GM21447 (cell line): ENCODE measurements around the gene SPSB4.

Experiments
- ATAC-seq: cut with Tn5 transposase; IDR thresholded peaks from one replicate; pipeline ENCODE4 v1.9.1; 2021; ENCODE audit not compliant: unreplicated experiment

Gene SPSB4

DNA sequence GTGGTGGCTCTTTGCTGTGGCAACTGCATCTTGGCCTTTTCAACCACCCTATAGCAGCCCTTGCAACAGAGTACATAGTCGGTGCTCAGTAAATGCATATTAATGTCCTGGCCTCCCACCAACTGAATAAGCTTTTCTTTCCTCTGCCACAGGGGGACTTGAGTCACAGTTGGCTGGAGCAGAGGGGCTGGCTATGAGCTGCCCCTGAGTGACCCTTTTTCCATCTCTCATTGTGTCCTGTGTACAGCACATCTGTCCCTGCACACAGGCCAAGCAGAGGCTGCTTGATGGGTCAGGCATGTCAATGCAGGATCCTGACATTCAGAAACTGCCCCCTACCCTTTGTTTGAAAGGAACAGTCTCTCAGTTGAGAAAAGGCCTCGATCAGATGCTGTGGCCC lies 22.4 kb downstream of the SPSB4 start:
- no peak for ATAC-seq

DNA sequence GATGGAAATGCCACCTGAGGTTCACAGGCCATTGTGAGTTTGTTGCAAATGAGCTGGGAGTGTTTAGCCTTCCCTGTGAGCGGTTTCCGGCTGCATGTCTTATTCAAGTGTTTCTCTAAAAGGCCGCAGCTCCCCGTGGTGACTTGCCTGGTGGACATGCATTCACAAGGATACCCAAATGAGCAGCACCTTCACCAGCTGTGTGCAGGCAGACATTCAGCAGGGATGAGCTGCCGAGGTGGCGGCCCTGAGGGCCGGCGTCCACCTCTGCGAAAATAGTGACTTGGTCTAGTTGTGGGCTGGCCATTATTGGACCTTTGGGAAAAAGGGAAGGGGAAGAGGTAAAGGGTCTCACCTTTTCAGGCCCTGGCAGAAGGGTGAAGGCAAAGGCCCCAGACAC lies 23.4 kb downstream of the SPSB4 start:
- no peak for ATAC-seq

DNA sequence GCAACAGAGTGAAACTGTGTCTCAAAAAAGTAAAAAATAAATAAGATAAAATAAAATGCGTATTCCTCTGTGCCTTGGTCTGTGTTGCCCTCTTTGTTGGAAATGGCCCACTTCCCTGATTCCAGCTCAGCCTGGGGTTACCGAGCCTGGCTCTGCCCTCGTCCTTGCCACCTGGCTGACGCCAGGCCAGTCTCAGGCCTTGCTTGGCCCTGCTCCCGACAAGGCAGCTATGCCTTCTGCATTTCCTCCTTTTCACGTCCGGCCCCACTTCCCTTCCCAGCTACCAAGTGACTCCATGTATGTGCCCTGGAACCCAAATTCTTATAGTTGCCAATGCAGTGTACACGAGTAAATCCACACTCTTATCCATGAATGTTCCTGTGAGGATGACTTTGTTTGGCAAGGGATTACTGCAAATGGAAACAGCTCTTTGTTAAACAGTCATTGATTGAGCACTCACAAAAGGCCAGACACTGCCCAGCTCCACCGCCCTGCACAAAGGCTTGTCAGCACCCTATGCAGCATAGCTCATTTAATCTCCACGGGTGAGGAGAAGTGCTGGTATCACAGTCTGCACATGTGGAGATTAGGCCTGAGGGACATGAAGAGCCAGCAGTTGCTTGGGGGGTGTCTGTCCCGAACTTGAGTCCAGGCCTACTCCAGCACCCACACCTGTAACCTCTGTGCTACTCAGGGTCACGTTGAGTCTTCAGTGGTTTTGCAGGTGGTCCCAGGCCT lies 25.1 kb downstream of the SPSB4 start:
- ATAC-seq = no peak

DNA sequence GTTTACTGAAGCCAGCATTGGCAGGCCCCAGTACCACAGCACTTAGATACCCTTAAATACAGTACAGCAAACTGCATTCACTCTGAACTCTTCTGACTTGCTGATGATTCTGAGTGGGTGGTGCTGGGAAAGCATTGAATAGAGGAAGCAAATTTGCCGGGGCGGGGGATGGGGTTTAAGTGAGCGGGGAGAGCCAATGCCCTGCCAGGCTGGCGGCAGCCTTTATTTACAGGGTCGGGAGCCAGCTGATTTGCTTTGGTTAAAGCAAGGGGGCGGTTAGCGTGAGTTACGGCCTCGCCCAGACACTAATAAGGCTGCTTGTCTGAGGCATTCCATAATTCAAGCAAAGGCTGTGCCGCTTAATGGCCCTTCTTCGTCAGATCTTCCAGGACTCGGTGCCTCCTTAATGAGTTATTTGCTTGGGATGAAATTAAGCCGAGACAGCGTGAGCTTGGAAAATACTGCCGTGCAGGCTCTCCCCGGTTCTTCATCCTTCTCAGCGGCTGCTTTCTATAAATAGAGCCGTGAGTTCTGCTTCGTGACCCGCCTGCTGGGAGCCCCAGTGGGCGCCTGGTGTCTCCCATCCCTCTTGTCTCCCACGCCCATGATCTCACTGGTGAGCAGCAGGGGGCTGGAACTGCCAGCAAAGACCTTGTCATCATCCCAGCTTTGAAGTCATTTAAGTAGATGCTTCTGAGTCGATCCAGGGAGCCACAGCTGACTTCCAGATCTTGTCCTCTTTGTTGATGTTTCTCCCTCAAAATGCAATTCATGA lies 25.8 kb downstream of the SPSB4 start:
- ATAC-seq = no peak

DNA sequence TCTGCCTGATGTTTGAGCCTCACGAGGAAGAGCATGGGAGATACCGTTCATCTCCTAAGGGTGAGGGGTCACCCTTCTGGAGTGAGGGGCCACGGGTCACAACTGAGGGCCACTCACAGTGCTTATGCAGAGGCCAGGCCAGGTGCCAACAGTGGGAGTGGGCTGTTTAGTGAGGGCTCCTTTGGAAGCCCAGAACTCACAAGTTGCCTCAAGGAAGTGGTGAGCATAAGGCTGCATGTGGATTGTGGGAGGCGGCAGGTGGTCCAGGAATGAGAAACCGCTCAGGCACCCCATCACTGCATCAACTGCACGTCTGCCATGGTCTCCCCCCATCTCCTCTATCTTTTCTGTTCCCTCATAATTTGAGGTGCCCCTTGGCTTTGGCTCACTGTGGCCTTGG lies 26.5 kb downstream of the SPSB4 start:
- no peak for ATAC-seq

DNA sequence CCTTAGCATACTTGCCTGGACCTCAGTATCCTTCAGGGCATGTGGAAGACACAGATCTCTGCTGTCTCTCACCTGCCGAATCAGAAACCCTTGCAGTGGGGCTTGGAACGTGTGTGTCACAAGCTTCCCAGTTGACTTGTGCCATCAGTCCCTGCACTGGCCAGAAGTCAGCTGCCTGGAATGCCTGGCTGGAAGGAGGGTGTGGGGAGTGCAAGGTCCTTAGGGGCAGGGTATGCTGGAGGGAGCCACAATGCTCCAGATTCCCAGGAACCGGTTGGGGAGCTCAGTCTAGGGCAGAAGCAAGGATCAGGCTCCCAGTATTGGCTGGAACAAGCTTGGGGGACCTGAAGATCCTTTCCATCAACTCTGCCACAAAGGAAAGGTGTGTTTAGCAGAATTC lies 27.1 kb downstream of the SPSB4 start:
- ATAC-seq = no peak

DNA sequence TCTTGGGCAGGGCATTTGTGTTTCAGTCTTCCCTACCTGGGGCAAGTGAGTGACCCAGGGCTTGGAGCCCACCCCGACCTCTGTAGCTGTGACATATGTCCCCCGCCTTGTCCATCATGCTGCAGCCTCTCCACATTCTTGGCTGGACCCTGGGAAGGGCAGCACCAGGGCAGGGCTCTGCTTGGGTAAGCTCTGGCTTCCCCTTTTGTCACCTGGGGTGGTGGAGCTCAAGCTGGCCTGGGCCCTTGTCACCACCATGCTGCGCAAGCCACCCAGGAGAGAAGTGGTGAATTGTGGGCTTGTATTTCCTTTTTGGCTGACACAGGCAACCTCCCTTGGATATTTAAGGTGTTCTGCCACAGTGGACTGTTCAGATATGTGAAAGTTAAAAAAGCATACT lies 29.3 kb downstream of the SPSB4 start:
- ATAC-seq = no peak

DNA sequence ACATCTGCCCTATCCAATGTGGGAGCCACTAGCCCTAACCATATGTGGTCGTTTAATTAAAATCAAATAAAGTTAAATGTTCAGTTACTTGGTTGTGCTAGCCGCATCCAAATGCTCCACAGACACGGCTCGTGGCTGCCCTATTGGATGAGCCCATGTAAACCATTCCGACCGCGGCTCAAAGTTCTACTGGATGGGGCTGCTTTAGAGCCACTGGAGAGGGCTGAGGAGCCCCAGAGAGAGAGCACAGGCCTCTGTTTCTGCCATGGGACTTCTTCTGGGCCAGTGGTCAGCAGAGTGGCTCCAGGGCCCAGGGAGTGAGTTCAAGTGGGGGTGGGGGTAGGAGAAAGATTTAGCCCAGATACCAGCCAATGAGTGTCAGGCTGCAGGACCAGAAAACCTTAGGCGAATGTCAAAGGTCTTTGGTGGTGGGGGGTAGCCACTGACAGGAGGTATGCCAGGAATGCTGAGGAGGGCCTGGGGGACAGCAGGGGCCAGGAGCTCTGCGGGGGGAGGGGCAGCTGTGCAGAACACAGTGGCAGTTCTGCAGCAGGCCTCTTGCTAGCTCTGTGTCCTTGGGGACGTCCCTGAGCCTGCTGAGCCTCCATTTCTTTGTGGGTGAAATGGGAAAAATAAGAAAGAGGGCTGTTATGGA lies 30.1 kb downstream of the SPSB4 start:
- no peak for ATAC-seq

DNA sequence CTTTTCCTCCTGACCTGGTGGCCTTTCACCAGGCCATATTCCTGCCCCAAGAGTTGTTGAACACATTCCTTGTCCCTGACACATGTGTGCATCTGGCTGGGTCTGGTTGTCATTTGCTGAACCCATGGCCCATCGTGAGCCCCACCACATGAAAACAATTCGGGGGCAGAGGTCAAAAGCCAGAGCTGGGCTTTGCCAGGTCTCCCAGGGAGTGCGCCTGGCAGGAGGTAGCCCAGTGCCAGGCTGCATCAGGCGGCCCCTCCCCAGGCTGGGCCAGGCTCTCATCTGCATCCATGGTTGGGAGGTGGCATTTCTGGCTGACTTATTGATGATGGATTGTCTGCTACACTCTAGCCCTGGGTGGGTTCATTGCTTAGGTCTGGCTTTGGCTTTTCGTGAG lies 30.9 kb downstream of the SPSB4 start:
- no peak for ATAC-seq

DNA sequence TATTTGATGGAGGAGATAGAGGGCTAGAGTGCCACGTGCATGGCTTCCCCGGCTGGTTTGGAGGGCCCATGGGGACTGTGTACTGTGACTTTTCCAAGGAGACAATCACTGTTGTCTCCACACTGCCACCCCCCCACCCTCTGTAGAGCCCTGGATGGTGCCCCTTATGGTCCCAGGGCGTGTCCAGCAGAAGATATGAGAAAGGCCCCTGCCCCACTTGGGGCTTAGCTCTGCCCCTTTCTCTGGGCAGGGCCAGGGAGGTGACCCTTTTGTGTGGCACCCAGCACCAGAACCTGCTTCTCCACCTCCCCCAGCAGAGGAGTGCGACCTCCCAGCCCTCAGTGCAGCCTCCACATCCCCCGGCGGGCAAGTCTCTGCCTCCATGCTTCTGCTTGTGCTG lies 32.1 kb downstream of the SPSB4 start:
- ATAC-seq = no peak

DNA sequence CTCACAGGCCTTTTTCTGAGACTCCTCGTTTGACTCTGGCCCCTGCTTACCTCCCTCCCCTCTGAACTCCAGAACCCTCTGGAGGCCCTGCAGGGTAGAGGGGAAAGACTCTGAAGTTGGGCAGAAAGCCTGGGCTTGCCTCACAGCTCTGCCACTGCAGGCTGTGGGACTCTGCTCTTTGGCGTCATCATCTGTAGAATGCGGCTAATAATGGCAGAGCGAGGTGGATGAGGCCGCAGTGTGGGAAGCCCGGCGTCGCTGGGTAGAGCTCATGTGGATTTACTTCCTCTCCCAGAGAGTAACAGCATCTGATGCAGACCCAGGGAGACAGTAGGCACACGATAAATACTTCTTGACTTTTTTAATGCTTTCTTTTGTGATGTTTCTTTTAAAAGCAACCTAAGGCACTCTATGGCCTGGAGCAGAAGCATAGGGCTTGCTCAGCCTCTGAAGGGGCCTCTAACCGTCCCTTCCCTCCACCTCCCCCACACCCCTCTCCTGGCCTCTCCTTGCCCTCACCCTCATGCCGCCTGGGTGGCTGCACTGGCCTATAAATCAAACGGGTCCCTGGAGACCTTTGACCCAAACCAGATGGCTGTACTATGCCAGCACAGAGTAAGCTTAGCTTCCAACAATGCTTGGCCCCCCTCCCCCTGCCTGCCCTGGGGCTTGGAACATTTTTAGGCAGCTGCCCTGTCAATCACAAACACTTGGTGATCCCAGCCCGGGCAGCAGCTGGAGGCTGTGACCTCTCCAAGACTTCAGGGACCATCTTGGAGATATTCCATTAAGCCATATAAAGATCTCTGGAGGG lies 32.9 kb downstream of the SPSB4 start:
- ATAC-seq = no peak

DNA sequence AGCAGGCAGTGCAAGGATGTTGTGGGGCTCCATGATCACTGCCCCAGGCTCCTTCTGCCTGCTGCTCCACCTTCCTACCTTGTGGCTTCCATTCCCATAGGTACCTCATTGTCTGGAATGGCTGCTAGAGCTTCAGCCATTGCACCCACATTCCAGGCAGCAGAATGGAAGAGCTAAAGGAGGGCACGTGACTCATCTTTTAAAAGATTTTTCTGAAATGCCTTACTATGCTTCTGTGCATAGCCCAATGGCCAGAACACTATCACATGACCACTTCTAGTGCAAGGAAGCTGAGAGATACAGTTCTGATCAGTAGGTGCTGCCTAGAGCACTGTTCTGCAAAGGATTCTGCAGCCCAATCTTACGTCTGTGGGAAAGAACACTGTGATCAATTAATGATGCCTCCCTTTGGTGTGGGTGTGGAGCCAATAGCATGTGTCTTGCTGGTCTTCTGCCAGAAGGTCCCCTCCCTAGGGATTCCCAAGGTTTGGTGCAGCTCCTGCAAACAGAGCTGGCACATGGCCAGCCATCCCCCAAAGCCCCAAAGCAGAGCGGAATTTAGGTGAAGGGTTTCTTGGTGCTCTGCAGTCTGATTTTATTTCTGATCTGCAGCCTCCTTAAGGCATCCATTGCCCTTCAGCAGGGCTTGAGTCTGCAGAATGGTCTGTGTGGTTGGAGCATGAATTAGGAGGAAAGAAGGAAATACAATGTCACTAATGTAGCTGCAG lies 34.4 kb downstream of the SPSB4 start:
- no peak for ATAC-seq

DNA sequence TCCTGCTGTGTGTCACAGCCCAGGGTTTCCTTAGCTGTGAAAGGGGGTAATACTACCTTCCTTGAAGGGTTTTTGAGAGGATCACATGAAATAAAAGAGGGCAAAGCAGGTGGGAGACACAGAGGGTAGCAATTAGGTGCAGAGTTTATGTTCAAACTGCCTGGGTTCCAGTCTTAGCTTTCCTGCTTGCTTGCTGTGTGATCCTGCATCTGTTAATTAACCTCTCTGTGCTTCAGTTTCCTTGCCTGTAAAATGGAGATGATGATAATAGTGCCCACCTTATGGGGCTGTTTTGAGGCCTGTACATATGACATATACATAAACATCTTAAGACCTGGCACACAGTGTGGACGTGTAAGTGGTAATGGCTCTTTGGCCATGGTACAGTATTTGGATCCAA lies 35.0 kb downstream of the SPSB4 start:
- no peak for ATAC-seq

DNA sequence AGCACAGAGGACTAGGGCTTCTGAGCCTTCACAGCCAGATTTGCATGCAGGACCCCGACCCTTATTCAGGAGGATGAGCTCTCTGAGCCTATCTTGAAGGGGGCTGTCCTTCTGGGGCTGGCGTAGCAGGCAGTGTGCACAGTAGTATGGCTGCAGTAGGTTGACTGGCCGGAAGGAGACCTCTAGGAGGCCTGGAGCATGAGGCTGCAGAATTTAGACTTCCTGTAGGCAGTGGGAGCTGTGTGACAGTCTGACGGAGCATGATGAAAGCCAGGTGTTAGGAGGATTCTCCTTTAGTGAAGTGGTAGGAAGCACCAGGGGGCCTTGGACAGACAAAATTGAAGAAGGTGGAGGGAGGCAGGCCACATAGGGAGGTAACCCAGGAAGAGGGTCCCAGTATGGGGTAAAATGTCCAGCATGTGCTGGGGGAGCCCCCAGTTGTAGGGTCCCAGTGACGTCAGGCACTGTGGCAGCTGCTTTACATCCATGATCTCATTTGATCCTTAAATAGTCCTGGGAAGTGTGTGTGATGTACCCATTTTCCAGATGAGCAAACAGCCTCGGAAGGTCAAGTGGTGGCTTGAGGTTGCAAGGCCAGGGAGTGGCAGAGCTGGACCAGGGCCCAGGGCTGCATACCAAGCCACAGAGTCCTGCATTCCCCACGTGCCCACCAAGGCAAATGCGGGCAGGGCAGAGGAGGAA lies 36.1 kb downstream of the SPSB4 start:
- ATAC-seq = no peak

DNA sequence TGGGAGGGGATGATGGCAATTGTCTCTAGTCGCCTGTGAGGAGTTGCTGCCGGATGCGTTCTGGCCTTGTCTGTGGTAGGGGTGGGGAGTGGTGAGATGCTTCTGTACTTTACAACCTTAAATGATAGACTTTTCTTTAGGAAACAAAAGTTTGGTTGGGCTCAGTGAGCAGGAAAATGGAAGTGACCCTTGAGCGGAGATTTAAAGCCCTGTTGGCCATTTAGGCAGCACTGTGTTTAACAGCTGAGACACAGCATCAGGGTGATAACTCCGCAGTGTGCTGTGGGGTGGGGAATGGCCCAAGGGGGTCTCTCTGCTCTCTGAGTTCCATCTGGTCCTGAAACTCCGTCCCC lies 36.6 kb downstream of the SPSB4 start:
- ATAC-seq = no peak

DNA sequence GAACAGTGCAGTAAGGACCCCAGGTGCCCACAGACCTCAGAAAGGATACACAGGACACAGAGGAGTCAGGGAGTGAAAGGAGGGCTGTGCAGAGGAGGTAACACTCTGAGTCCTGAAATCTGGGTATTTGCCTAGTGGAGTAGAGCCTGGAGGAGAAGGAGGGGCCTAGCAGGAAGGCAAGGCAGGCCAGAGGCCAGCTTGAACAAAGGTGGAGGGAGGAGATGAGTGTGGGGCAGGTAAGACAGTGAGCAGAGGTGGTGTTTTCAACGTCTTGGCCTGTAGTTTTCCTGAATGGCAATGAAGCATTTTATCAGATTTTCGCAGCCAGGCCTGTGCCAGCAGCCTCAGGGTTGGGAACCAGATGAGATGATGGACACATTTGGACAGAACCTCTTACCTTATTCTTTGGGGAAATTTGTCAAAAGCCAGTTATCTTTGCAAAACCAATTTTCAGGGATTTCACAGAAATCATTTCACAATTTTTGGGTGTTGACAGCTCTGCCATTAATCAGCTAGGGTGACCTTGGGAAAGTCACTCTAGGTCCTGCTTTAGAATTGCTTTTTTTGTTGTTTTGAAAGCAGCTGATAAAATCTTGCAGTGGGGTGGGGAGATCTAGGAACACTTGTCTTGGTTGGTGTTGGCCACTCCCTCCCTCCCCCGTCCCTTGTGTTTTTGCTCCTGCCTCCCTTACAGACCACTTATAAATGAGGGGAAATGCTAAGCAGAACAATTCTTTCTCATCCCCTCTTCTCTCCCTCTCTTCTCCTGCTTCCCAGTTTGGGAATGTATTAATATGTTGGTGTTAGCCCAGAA lies 38.4 kb downstream of the SPSB4 start:
- ATAC-seq = no peak

DNA sequence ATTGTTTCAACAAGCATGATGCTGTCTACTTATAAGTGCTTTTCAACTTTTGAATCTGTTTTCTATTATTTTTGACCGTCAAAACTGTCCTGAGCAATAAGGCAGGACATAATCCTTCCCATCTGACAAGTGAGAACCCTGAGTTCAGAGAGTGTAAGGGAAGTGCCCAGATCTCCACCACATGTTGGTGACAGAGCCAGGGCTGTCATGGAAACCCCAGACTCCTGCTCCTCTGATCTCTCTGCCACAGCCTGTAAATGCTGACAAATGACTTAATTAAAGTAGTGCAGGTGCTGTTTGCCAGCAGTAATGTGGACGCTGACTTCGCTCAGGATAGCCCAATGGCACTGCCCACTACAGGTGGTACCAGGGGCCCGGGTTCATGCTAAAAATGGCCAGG lies 40.3 kb downstream of the SPSB4 start:
- ATAC-seq = no peak

DNA sequence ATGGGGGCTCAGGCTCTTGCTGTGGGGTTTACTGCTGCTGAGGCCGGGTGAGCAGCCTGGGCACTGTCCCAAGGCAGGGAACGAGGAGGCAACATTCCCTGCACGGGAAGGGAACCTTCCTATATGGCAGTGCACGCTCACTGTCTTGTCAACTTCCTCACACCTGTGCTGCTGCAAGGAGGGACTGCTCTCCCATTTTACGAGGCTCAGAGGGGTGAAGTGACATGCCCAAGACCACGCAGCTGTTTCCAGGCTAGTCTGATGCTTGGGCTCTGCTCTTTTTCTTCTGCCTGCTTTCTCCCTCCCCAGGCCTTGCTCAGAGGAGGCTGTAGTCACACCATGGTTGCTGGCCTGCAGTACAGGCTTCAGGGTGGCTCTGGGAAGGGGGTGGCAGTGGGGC lies 41.5 kb downstream of the SPSB4 start:
- no peak for ATAC-seq

DNA sequence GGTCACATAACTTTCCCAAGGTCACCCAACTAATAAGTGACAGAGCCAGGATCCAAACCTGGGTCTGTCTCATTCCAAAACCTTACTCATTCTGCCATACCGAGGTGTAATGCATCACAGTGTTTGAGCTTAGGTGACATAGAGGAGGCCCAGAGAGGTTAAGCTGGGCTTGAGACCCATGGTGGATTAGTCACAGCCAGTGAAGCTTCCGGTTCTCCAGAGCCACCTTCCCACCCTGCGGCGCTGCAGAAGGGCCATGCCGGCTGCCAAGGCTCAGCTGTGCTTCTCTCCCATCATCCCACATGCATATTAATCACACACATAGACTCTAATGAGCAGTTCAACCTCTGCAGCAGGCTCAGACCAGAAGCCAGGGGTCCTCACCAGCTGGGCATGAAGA lies 42.2 kb downstream of the SPSB4 start:
- ATAC-seq = no peak
